Right lobe of liver (tissue), 4 donors: Measurements from ENCODE around the gene PRMT5.

Experiments
- POLR2A ChIP-seq: fragments of 450-650 bp; IDR thresholded peaks from one replicate; pipeline ENCODE4 v1.6.1; 2017; ENCODE audit warnings: antibody characterized with exemption, mild to moderate bottlenecking
- TF ChIP-seq, protein P1 (sequence below), 4 donors: fragments of 200-600 bp in 3 of 4; fragments of 450-650 bp in 1 of 4; IDR thresholded peaks; one replicate each; pipeline versions ENCODE4 v1.5.1 to v1.8.0; 2016 to 2022; ENCODE audit warnings: antibody characterized with exemption in 4 of 4, mild to moderate bottlenecking in 2 of 4
- donor health status: DM: no; HTN: no; CAD: no.
- donor health status: DM: no; HTN: no; CAD: no.
- donor health status: DM: no; HTN: yes; CAD: no.

GRCh38 chr14:22882529-22883172 is 46.5 kb downstream of the PRMT5 start:
- TF ChIP-seq, protein P1, sequence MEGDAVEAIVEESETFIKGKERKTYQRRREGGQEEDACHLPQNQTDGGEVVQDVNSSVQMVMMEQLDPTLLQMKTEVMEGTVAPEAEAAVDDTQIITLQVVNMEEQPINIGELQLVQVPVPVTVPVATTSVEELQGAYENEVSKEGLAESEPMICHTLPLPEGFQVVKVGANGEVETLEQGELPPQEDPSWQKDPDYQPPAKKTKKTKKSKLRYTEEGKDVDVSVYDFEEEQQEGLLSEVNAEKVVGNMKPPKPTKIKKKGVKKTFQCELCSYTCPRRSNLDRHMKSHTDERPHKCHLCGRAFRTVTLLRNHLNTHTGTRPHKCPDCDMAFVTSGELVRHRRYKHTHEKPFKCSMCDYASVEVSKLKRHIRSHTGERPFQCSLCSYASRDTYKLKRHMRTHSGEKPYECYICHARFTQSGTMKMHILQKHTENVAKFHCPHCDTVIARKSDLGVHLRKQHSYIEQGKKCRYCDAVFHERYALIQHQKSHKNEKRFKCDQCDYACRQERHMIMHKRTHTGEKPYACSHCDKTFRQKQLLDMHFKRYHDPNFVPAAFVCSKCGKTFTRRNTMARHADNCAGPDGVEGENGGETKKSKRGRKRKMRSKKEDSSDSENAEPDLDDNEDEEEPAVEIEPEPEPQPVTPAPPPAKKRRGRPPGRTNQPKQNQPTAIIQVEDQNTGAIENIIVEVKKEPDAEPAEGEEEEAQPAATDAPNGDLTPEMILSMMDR (IDR thresholded peaks at IDR 0.05) = no peak
- no peak for TF ChIP-seq POLR2A
